ENCODE results near the gene PLOD2. TPM values are rescaled to one million over a fixed set of nuclear protein-coding genes. Genes with fewer than 3 reads are reported as not detected.

The PLOD2 gene
- total and polyA plus RNA-seq, 2 of the 8 experiments (the other 6 are each of a cell fraction or from before 2014, with no cell fraction given) = 4.0 to 28.7 TPM

DNA sequence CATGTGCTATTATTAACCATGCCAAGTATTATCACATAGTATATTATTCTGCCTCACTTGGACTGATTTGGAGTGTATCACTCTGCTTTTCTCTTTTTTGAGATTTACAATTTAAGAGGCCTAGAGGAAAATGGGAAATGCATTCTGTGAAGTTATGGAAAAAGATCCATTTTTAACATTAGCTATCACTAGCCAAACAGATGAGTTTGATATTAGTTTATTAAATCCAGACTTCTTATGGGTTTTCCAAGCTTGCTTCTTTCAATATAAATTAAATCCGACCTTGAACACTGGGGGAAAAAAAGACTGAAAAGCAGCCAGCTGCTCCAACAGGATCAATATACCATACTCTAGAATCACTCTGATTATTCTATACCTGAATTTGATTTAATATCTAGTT, 30.1 kb upstream of the PLOD2 start:
- H3K23ac ChIP-seq (ENCODE audit: insufficient read length) = no peak overlapping the region
- DNase-seq (ENCODE audit: low read depth in 1 of 2, low spot score in 2 of 2) = no peak
- no peak for TF ChIP-seq KDM1A (IDR thresholded peaks at IDR 0.05; ENCODE audit: borderline replicate concordance, low read length)
- TF ChIP-seq EP300 (IDR thresholded peaks at IDR 0.05; ENCODE audit: borderline replicate concordance in 1 of 2, low read depth in 2 of 2, low read length in 2 of 2) = no peak
- TF ChIP-seq EZH2 (IDR thresholded peaks at IDR 0.05; ENCODE audit: low read depth, low read length, severe bottlenecking) = no peak
- TF ChIP-seq MAFK (IDR thresholded peaks at IDR 0.05; ENCODE audit: low read depth, low read length) = no peak
- TF ChIP-seq TEAD4 (IDR thresholded peaks at IDR 0.05; ENCODE audit: low read depth, low read length) = no peak
- TF ChIP-seq RXRA (IDR thresholded peaks at IDR 0.05; ENCODE audit: insufficient read depth, low read depth, low read length) = no peak
- no peak for TF ChIP-seq SAP30 (IDR thresholded peaks at IDR 0.05; ENCODE audit: insufficient read depth, insufficient replicate concordance, low read length)
- TF ChIP-seq, protein P1, sequence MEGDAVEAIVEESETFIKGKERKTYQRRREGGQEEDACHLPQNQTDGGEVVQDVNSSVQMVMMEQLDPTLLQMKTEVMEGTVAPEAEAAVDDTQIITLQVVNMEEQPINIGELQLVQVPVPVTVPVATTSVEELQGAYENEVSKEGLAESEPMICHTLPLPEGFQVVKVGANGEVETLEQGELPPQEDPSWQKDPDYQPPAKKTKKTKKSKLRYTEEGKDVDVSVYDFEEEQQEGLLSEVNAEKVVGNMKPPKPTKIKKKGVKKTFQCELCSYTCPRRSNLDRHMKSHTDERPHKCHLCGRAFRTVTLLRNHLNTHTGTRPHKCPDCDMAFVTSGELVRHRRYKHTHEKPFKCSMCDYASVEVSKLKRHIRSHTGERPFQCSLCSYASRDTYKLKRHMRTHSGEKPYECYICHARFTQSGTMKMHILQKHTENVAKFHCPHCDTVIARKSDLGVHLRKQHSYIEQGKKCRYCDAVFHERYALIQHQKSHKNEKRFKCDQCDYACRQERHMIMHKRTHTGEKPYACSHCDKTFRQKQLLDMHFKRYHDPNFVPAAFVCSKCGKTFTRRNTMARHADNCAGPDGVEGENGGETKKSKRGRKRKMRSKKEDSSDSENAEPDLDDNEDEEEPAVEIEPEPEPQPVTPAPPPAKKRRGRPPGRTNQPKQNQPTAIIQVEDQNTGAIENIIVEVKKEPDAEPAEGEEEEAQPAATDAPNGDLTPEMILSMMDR (IDR thresholded peaks at IDR 0.05; ENCODE audit: control extremely low read depth in 1 of 3, insufficient read depth in 1 of 3, low read depth in 1 of 3, low read length in 3 of 3) = no peak
- TF ChIP-seq POLR2A (IDR thresholded peaks at IDR 0.05; ENCODE audit: control extremely low read depth in 1 of 2, low read depth in 2 of 2, low read length in 2 of 2) = no peak
- TF ChIP-seq CBX8 (IDR thresholded peaks at IDR 0.05; ENCODE audit: borderline replicate concordance, low read depth, low read length) = no peak
- TF ChIP-seq SIX5 (IDR thresholded peaks at IDR 0.05; ENCODE audit: low read depth, low read length) = no peak

More for the DNA sequence above, 30.1 kb upstream of the PLOD2 start:
- H4K5ac ChIP-seq (ENCODE audit: insufficient read length, low read depth, low read length) = no peak overlapping the region
- H3K56ac ChIP-seq (replicated peaks; ENCODE audit: insufficient read length, low read depth, low read length) = no peak overlapping the region
- ChIA-PET POLR2A (ENCODE audit: partially characterized antibody) (interaction anchor here (0.7 kb wide), 1 partner anchor 292 kb away, joined by 4 read pairs; no protein-coding TSS in a partner anchor), CTCF (ENCODE audit: partially characterized antibody) (interaction anchor here (0.6 to 4.5 kb wide), 25 partner anchors 12 to 450 kb away, joined by 3 to 88 read pairs (median 7); no protein-coding TSS in a partner anchor)
- FAIRE-seq = no peak
- no peak overlapping the region for H3K27ac ChIP-seq (ENCODE audit: low read depth, low read length)
- H3K9me3 ChIP-seq (ENCODE audit: insufficient read depth in 2 of 2, low read depth in 1 of 2, low read length in 1 of 2) = no peaks in the 10 kb centered on the region
- no peak overlapping the region for H2BK120ac ChIP-seq (replicated peaks; ENCODE audit: low read depth, low read length)
- H3K4ac ChIP-seq (replicated peaks; ENCODE audit: insufficient read length, low read depth, low read length) = no peak overlapping the region
- H3K4me2 ChIP-seq (ENCODE audit: insufficient read depth in 1 of 2, low read depth in 2 of 2, low read length in 2 of 2) = no peak overlapping the region
- no peaks in the 10 kb centered on the region for H4K20me1 ChIP-seq (replicated peaks in 1 of 2; ENCODE audit: control insufficient read depth in 1 of 2, insufficient read depth in 2 of 2, low read length in 2 of 2)
- H3K79me2 ChIP-seq (ENCODE audit: control insufficient read depth in 1 of 2, insufficient read depth in 2 of 2, low read length in 2 of 2) = no peaks in the 10 kb centered on the region
- no peak overlapping the region for H3K9ac ChIP-seq (replicated peaks in 1 of 4; ENCODE audit: extremely low read depth in 1 of 4, low read depth in 3 of 4, low read length in 3 of 4)
- H2BK20ac ChIP-seq (ENCODE audit: low read length) = no peak overlapping the region
- no peak overlapping the region for H3K18ac ChIP-seq (ENCODE audit: extremely low read depth, low read length)
- no peaks in the 10 kb centered on the region for H3K23me2 ChIP-seq (ENCODE audit: low read depth, low read length)
- no peak overlapping the region for H3K4me3 ChIP-seq (ENCODE audit: extremely low read depth in 1 of 4, insufficient read depth in 2 of 4, low read depth in 3 of 4, low read length in 4 of 4)
- no peak overlapping the region for H2BK5ac ChIP-seq (ENCODE audit: low read depth, low read length)
- WGBS, 2 experiments (ENCODE audit: extremely low coverage in 1 of 2, insufficient coverage in 1 of 2, insufficient read length in 1 of 2, insufficient replicate concordance in 2 of 2, low coverage in 1 of 2, low lambda C conversion rate in 2 of 2, missing lambda C conversion rate in 1 of 2) = 96% methylated on average over 1 of the region's 1 CpG; no CpG with 5 or more reads in 1 of the 2 experiments
- no peak overlapping the region for H2BK15ac ChIP-seq (ENCODE audit: low read length)
- peaks cover 0 to 2% (median 0%) of the 10 kb centered on the region in 4 experiments; a peak in 1 of 7 replicates for H3K4me1 ChIP-seq (replicated peaks in 1 of 4; ENCODE audit: control insufficient read depth in 3 of 4, insufficient read depth in 4 of 4, low read length in 3 of 4)
- no peaks in the 10 kb centered on the region for H3K79me1 ChIP-seq (ENCODE audit: low read depth, low read length)
- H2BK12ac ChIP-seq (ENCODE audit: low read depth, low read length) = no peak overlapping the region
- no peak overlapping the region for H3K14ac ChIP-seq (ENCODE audit: insufficient read length)
- H2AK5ac ChIP-seq (ENCODE audit: low read depth, low read length) = no peak overlapping the region
- no peaks in the 10 kb centered on the region for H3K27me3 ChIP-seq (replicated peaks in 1 of 4; ENCODE audit: control insufficient read depth in 3 of 4, extremely low read depth in 1 of 4, insufficient read depth in 3 of 4, low read length in 3 of 4)
- no peak overlapping the region for H2AFZ ChIP-seq (ENCODE audit: low read length)
- no peaks in the 10 kb centered on the region for H3K36me3 ChIP-seq (ENCODE audit: control insufficient read depth in 2 of 4, insufficient read depth in 4 of 4, low read length in 3 of 4)
- no peak overlapping the region for H4K91ac ChIP-seq (replicated peaks; ENCODE audit: insufficient read length, low read length)
- no peak overlapping the region for H4K8ac ChIP-seq (ENCODE audit: extremely low read depth, insufficient read depth, low read length)

All from H1 (cell line).